Naive thymus-derived CD4-positive, alpha-beta T cell (primary cell): Measurements from ENCODE around the gene CYP24A1. TPM values are rescaled to one million over a fixed set of nuclear protein-coding genes. Genes with fewer than 3 reads are reported as not detected.

Source experiments
- ATAC-seq: fragments of 150-1000 bp; cut with Tn5 transposase; 2 replicates; pipeline ENCODE4 v1.10.0; 2021; ENCODE audit warnings: mild to moderate bottlenecking, moderate library complexity
- CTCF ChIA-PET: fragments of 350-600 bp; sonication (Branson Sonifier 250); formaldehyde crosslinking; loops from one replicate; lab custom pipeline; 2021; ENCODE audit warnings: antibody characterized with exemption; lab: Charles Lee
- POLR2A ChIA-PET: fragments of 350-600 bp; sonication (Branson Sonifier 250); formaldehyde crosslinking; loops from one replicate; lab custom pipeline; 2021; ENCODE audit warnings: antibody characterized with exemption, inconsistent platforms; lab: Charles Lee
- DNase-seq, 9 donors: peaks; one replicate each; pipeline versions ENCODE4 v3.0.0 to v3.0.0-alpha.2; 2020 to 2022; ENCODE audit warnings: mixed read lengths in 1 of 9
- H3K27ac ChIP-seq: one replicate; pipeline ENCODE4 v1.7.0; 2013; ENCODE audit warnings: mild to moderate bottlenecking, low read depth, low read length, moderate library complexity
- H3K27me3 ChIP-seq, 2 donors: one replicate each; pipeline ENCODE4 v1.7.0; 2013; ENCODE audit warnings: low read length in 2 of 2, mild to moderate bottlenecking in 2 of 2, moderate library complexity in 2 of 2; ENCODE audit not compliant: control insufficient read depth in 2 of 2, insufficient read depth in 2 of 2
- H3K36me3 ChIP-seq, 3 experiments: 1 replicate in 2 of 3; 2 replicates in 1 of 3; pipeline ENCODE4 v1.7.0; 2013; ENCODE audit warnings: low read length in 3 of 3, mild to moderate bottlenecking in 3 of 3, moderate library complexity in 1 of 3; ENCODE audit not compliant: insufficient read depth in 3 of 3, control insufficient read depth in 2 of 3
- H3K4me1 ChIP-seq, 2 donors: one replicate each; pipeline ENCODE4 v1.7.0; 2013; ENCODE audit warnings: low read length in 2 of 2, mild to moderate bottlenecking in 2 of 2, moderate library complexity in 1 of 2; ENCODE audit not compliant: control insufficient read depth in 2 of 2, insufficient read depth in 2 of 2
- H3K4me3 ChIP-seq: 2 replicates; pipeline ENCODE4 v1.7.0; 2013; ENCODE audit warnings: mild to moderate bottlenecking, low read length
- H3K9me3 ChIP-seq, 3 experiments: 1 replicate in 2 of 3; 2 replicates in 1 of 3; pipeline ENCODE4 v1.7.0; 2013; ENCODE audit warnings: low read length in 3 of 3; ENCODE audit not compliant: control insufficient read depth in 2 of 3
- H3K27ac Mint-ChIP-seq, 9 donors: one replicate each; pipeline ENCODE4 v1.8.0; 2020 to 2022; ENCODE audit warnings: mixed read lengths in 9 of 9, mild to moderate bottlenecking in 8 of 9, moderate library complexity in 5 of 9, inconsistent platforms in 2 of 9
- H3K27me3 Mint-ChIP-seq, 5 donors: one replicate each; pipeline ENCODE4 v1.8.0; 2021 to 2022; ENCODE audit warnings: mixed read lengths in 5 of 5, mild to moderate bottlenecking in 1 of 5
- H3K36me3 Mint-ChIP-seq, 5 donors: one replicate each; pipeline ENCODE4 v1.8.0; 2020 to 2022; ENCODE audit warnings: mixed read lengths in 5 of 5, mild to moderate bottlenecking in 3 of 5, inconsistent platforms in 1 of 5
- H3K4me1 Mint-ChIP-seq, 7 donors: one replicate each; pipeline ENCODE4 v1.8.0; 2020 to 2022; ENCODE audit warnings: mixed read lengths in 7 of 7, mild to moderate bottlenecking in 3 of 7, inconsistent platforms in 1 of 7
- H3K4me3 Mint-ChIP-seq, 10 donors: one replicate each; pipeline ENCODE4 v1.8.0; 2020 to 2022; ENCODE audit warnings: mild to moderate bottlenecking in 10 of 10, mixed read lengths in 10 of 10, moderate library complexity in 6 of 10, inconsistent platforms in 2 of 10
- H3K9me3 Mint-ChIP-seq, 11 donors: one replicate each; pipeline ENCODE4 v1.8.0; 2020 to 2022; ENCODE audit warnings: mixed read lengths in 11 of 11, mild to moderate bottlenecking in 4 of 11, inconsistent platforms in 1 of 11, moderate library complexity in 1 of 11
- intact Hi-C, 2 donors: fragments of 100-400 bp; cut with micrococcal nuclease; formaldehyde crosslinking; loops; one replicate each; pipeline ENCODE4 v1.15.1; 2023
- polyA plus RNA-seq, 2 donors: library from polyadenylated mRNA; unstranded; fragments of 300-500 nt; fragmentation: Illumina TruSeq; gene quantifications; one replicate each; pipeline ENCODE4 v1.2.3, GENCODE V29; 2021
- total RNA-seq, 6 experiments: library from RNA in 5 of 6; stranded (reverse) in 5 of 6; gene quantifications; 1 replicate in 5 of 6; 2 replicates in 1 of 6; pipeline ENCODE4 v1.2.3 and lab custom pipeline; 2021 to 2026

The CYP24A1 gene
- under 1 TPM in 1 of 5 experiments, not detected in 4; 0.78 TPM for total RNA-seq
- not detected for polyA plus RNA-seq
- 3.0 reads per million, percentile 16 among the genes with 10 or more reads in this experiment for total RNA-seq (lab: John Stamatoyannopoulos, UW)

DNA sequence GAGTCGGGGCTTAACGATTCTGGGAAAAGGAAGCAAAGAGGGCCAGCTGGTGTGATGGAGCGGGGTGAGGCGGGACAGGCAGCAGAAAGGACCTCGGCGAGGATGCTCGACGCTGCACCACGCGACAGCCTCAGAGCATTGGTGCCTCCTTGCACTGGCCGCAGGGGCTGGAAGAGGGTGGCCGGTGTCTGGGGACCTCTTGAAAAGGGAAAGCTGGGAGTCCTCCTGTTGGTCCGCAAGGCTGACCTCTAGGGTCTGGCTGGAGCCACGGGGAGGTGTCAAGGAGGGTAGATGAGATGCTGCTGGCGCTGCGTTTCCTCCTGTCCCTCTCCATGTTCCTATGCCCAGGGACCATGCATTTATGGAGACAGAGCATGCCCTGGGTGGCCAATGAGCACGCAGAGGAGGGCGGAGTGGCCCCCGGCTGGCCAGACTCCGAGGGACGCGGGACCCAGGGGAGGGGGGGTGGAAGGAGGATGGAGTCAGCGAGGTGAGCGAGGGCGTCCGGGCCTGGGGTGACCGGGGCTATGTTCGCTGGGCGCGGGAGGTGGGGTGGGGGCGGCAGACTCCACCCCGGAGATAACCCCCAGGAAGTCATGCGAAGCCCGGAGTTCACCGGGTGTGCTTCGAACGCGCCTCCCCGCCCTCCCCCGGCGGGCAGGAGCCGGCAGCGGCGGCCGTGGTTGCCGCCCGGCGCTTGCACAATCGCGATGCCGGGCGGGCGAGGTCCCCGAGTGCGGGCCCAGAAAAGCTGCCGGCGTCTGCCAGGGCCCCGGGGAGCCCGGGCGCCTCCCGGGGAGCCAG, at the start of gene CYP24A1:
TSS of gene CYP24A1 (minus strand) at position 334 of the 804 bp plus-strand sequence. CDS start 407 bp downstream, outside the sequence.
- Mint-ChIP-seq H3K4me1 (peaks cover 11 to 26% (median 24%) of the 10 kb centered on the region in 7 donors), H3K27ac (no peak within 1 kb of the TSS), H3K27me3 (peaks cover 73 to 85% (median 75%) of the 10 kb centered on the region in 5 donors), H3K36me3 (peaks cover 0 to 3% (median 0%) of the 10 kb centered on the region in 5 donors), H3K9me3 (peaks cover 0 to 6% (median 0%) of the 10 kb centered on the region in 11 donors), H3K4me3 (peak within 1 kb of the TSS; percentile 47 to 83 (median 73))
- DNase-seq: no peak
- H3K27ac ChIP-seq: no peak within 1 kb of the TSS
- no peak within 1 kb of the TSS for H3K4me3 ChIP-seq
- peak; percentile 27 for ATAC-seq
- CTCF ChIA-PET: no interaction called here
- H3K27me3 ChIP-seq: peaks cover 0 to 6% of the 10 kb centered on the region in 2 donors
- intact Hi-C loops: no loop called here
- peaks cover 0 to 5% of the 10 kb centered on the region in 2 donors for H3K4me1 ChIP-seq
- POLR2A ChIA-PET: no interaction called here
- no peaks in the 10 kb centered on the region for H3K9me3 ChIP-seq
- H3K36me3 ChIP-seq: no peaks in the 10 kb centered on the region

- H3K4me3 Mint-ChIP-seq: no peak overlapping the region
- H3K36me3 Mint-ChIP-seq: peaks cover 0 to 3% (median 0%) of the 10 kb centered on the region in 5 donors
- H3K36me3 ChIP-seq: no peaks in the 10 kb centered on the region
- CTCF ChIA-PET: no interaction called here
- ATAC-seq (no peak), DNase-seq (no peak)
- H3K27me3 ChIP-seq: no peaks in the 10 kb centered on the region
- peak overlapping the region in 3 of 9 donors; percentile 15 to 39 (median 26) for H3K27ac Mint-ChIP-seq
- H3K27ac ChIP-seq: no peak overlapping the region
- POLR2A ChIA-PET: interaction anchor here (2.6 kb wide), 1 partner anchor 15 kb away, joined by 11 read pairs; the partner anchor contains the start of gene PFDN4
- H3K4me1 ChIP-seq: peaks cover 0 to 17% of the 10 kb centered on the region in 2 donors
- peaks cover 0 to 8% (median 0%) of the 10 kb centered on the region in 11 donors for H3K9me3 Mint-ChIP-seq
- H3K4me3 ChIP-seq: no peak overlapping the region
- intact Hi-C loops: no loop called here
- H3K27me3 Mint-ChIP-seq: peaks cover 0 to 4% (median 0%) of the 10 kb centered on the region in 5 donors
- peaks cover 17 to 28% (median 24%) of the 10 kb centered on the region in 7 donors for H3K4me1 Mint-ChIP-seq
- no peaks in the 10 kb centered on the region for H3K9me3 ChIP-seq
Observed at GRCh38 chr20:54223285-54223684, 49.5 kb upstream of the CYP24A1 start.

- H3K36me3 ChIP-seq: peaks cover 0 to 6% (median 0%) of the 10 kb centered on the region in 3 experiments
- H3K4me1 ChIP-seq: peaks cover 0 to 17% of the 10 kb centered on the region in 2 donors
- Mint-ChIP-seq H3K36me3 (peaks cover 0 to 2% (median 0%) of the 10 kb centered on the region in 5 donors), H3K27ac (peak overlapping the region; percentile 75 to 97 (median 83)), H3K9me3 (peaks cover 0 to under 1% (median 0%) of the 10 kb centered on the region in 11 donors), H3K4me1 (peaks cover 17 to 29% (median 24%) of the 10 kb centered on the region in 7 donors), H3K4me3 (peak overlapping the region in 9 of 10 donors; percentile 21 to 78 (median 59)), H3K27me3 (peaks cover 0 to 4% (median 0%) of the 10 kb centered on the region in 5 donors)
- no peak overlapping the region for H3K4me3 ChIP-seq
- H3K9me3 ChIP-seq: no peaks in the 10 kb centered on the region
- H3K27ac ChIP-seq: peak overlapping the region; percentile 49
- no peak for ATAC-seq
- DNase-seq: no peak
- ChIA-PET POLR2A (interaction anchor here (2.6 kb wide), 1 partner anchor 14 kb away, joined by 11 read pairs; the partner anchor contains the start of gene PFDN4), CTCF (interaction anchor here (0.6 to 0.9 kb wide), 2 partner anchors 101 to 424 kb away, joined by 3 read pairs; no protein-coding TSS in a partner anchor)
- no peaks in the 10 kb centered on the region for H3K27me3 ChIP-seq
- intact Hi-C loops: no loop called here
Observed at GRCh38 chr20:54221996-54222890, 48.5 kb upstream of the CYP24A1 start.

DNA sequence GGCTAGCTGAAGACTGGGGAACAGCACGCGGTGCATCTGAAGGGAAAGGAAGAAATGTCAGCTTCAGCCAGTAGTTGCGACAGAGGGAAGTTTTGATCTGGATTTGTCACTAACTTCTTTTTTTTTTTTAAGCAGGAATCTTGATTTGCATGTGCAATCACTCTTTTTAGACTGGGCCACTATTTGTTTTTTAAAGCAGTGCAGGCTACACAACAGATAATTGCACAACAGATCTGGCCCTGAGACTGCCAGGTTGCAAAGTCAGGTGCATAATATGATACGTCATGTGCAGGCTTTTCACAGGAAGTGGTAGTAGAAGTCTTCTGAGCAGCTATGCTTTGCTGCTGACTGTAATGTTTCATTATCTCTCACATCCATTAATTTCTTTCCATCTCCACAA, 47.6 kb upstream of the CYP24A1 start:
- intact Hi-C loops: no loop called here
- ATAC-seq (peak; percentile 80), DNase-seq (peak in 7 of 9 donors; percentile 14 to 43 (median 38))
- H3K36me3 Mint-ChIP-seq: peaks cover 0 to 8% (median under 1%) of the 10 kb centered on the region in 5 donors
- no peak overlapping the region for H3K4me3 ChIP-seq
- no peaks in the 10 kb centered on the region for H3K9me3 Mint-ChIP-seq
- peaks cover 18 to 31% (median 24%) of the 10 kb centered on the region in 7 donors for H3K4me1 Mint-ChIP-seq
- no peaks in the 10 kb centered on the region for H3K27me3 ChIP-seq
- no peaks in the 10 kb centered on the region for H3K9me3 ChIP-seq
- peaks cover 0 to 11% (median 0%) of the 10 kb centered on the region in 3 experiments for H3K36me3 ChIP-seq
- H3K27ac ChIP-seq: peak overlapping the region; percentile 49
- H3K4me1 ChIP-seq: peaks cover 0 to 17% of the 10 kb centered on the region in 2 donors
- H3K27me3 Mint-ChIP-seq: peaks cover 0 to 3% (median 0%) of the 10 kb centered on the region in 5 donors
- CTCF ChIA-PET: interaction anchor here (0.9 kb wide), 1 partner anchor 425 kb away, joined by 3 read pairs; no protein-coding TSS in a partner anchor
- POLR2A ChIA-PET: interaction anchor here (1.1 kb wide), 1 partner anchor 13 kb away, joined by 3 read pairs; no protein-coding TSS in a partner anchor
- peak overlapping the region; percentile 31 to 78 (median 60) for H3K4me3 Mint-ChIP-seq
- peak overlapping the region; percentile 75 to 97 (median 83) for H3K27ac Mint-ChIP-seq

GRCh38 chr20:54220722-54221121, 46.9 kb upstream of the CYP24A1 start:
- H3K4me3 ChIP-seq: no peak overlapping the region
- H3K4me3 Mint-ChIP-seq: peak overlapping the region in 2 of 10 donors; percentile 39 to 62
- H3K4me1 ChIP-seq: peaks cover 0 to 17% of the 10 kb centered on the region in 2 donors
- CTCF ChIA-PET: interaction anchor here (1.3 kb wide), 1 partner anchor 423 kb away, joined by 4 read pairs; no protein-coding TSS in a partner anchor
- H3K27me3 ChIP-seq: no peaks in the 10 kb centered on the region
- H3K36me3 Mint-ChIP-seq: peaks cover 0 to 14% (median 6%) of the 10 kb centered on the region in 5 donors
- no peak overlapping the region for H3K27ac ChIP-seq
- intact Hi-C loops: loop anchor here in 1 of 2 donors (1.0 kb wide), 1 partner anchor 426 kb away; no protein-coding TSS in a partner anchor
- no peaks in the 10 kb centered on the region for H3K27me3 Mint-ChIP-seq
- no peaks in the 10 kb centered on the region for H3K9me3 Mint-ChIP-seq
- no peak for DNase-seq
- no peaks in the 10 kb centered on the region for H3K9me3 ChIP-seq
- H3K36me3 ChIP-seq: peaks cover 0 to 14% (median 4%) of the 10 kb centered on the region in 3 experiments
- POLR2A ChIA-PET: interaction anchor here (1.1 kb wide), 1 partner anchor 12 kb away, joined by 3 read pairs; no protein-coding TSS in a partner anchor
- ATAC-seq: no peak
- H3K4me1 Mint-ChIP-seq: peaks cover 18 to 31% (median 24%) of the 10 kb centered on the region in 7 donors
- peak overlapping the region in 7 of 9 donors; percentile 10 to 94 (median 63) for H3K27ac Mint-ChIP-seq
